Measurements from ENCODE around the gene USP34.
"Not testable (repeated sequence)": the region's sequence is repeated elsewhere in the genome, so short reads cannot be mapped to it uniquely, and the experiment has no call there.

USP34 gene

GRCh38 chr2:61423714-61424113 lies 47.2 kb downstream of the USP34 start:
- no peak for DNase-seq

GRCh38 chr2:61421611-61422010 lies 49.3 kb downstream of the USP34 start:
- DNase-seq: no peak

GRCh38 chr2:61420991-61421544 lies 49.8 kb downstream of the USP34 start:
- no peak for DNase-seq

- no peak for DNase-seq
Measured at GRCh38 chr2:61419570-61419969, 51.3 kb downstream of the USP34 start.

- DNase-seq: peak; percentile 12
Measured at GRCh38 chr2:61419129-61419528, 51.8 kb downstream of the USP34 start.

- no peak for DNase-seq
Measured at GRCh38 chr2:61416871-61417645, 53.8 kb downstream of the USP34 start.

- DNase-seq: no peak
Measured at GRCh38 chr2:61415265-61415664, 55.6 kb downstream of the USP34 start.

- no peak for DNase-seq
Measured at GRCh38 chr2:61414674-61415073, 56.2 kb downstream of the USP34 start.

GRCh38 chr2:61411109-61411508 lies 59.8 kb downstream of the USP34 start:
- DNase-seq: no peak

GRCh38 chr2:61410185-61410584 lies 60.7 kb downstream of the USP34 start:
- no peak for DNase-seq

- no peak for DNase-seq
Measured at GRCh38 chr2:61405813-61406212, 65.1 kb downstream of the USP34 start.

- DNase-seq: no peak
Measured at GRCh38 chr2:61404438-61404837, 66.4 kb downstream of the USP34 start.

- no peak for DNase-seq
Measured at GRCh38 chr2:61398413-61398812, 72.5 kb downstream of the USP34 start.

GRCh38 chr2:61396005-61396404 lies 74.9 kb downstream of the USP34 start:
- no peak for DNase-seq

- DNase-seq: not testable (repeated sequence)
Measured at GRCh38 chr2:61387588-61387987, 83.3 kb downstream of the USP34 start.

GRCh38 chr2:61380882-61381197 lies 90.0 kb downstream of the USP34 start:
- DNase-seq: not testable (repeated sequence)

- no peak for DNase-seq
Measured at GRCh38 chr2:61380056-61380881, 90.6 kb downstream of the USP34 start.

GRCh38 chr2:61379521-61379920 lies 91.4 kb downstream of the USP34 start:
- no peak for DNase-seq

GRCh38 chr2:61378281-61378680 lies 92.6 kb downstream of the USP34 start:
- no peak for DNase-seq

GRCh38 chr2:61377046-61377445 lies 93.8 kb downstream of the USP34 start:
- no peak for DNase-seq

GRCh38 chr2:61376211-61376610 lies 94.7 kb downstream of the USP34 start:
- no peak for DNase-seq

- DNase-seq: no peak
Measured at GRCh38 chr2:61371027-61371426, 99.9 kb downstream of the USP34 start.

All from fibroblast of skin of scalp (primary cell).